ENCODE measurements around the gene FGF23. TPM values are rescaled to one million over a fixed set of nuclear protein-coding genes. Genes with fewer than 3 reads are reported as not detected.
"Not testable (repeated sequence)": the region's sequence is repeated elsewhere in the genome, so short reads cannot be mapped to it uniquely, and the experiment has no call there.

FGF23 gene
- total RNA-seq, 1 donor from 2014 or later: not detected

DNA sequence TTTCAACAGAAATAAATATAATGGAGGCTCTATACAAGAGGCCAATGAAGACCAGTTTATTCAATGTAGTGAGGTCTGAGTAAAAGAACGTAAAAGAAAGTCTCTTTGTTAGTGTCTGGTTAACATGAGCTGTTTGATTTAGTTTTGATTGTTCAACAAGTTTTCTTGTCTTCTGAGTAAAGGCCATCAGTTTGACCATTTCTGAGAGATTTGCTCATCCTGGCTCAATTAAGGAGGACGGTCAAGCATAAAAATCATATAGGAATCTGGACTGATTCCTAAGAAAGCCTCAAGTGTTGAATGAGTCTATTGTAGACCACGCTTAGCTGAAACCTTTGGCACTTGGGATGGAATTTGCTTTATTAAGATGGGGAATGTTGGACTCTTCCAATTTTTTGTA, 32.5 kb upstream of the FGF23 start:
- DNase-seq (no peak), ATAC-seq (no peak)
- intact Hi-C loops (cut with DNase I): no loop called here
- H3K36me3 ChIP-seq: no peaks in the 10 kb centered on the region
- H3K27ac ChIP-seq: no peak overlapping the region
- peaks cover 4% of the 10 kb centered on the region for H3K27me3 ChIP-seq (ENCODE audit: low read depth)
- no peaks in the 10 kb centered on the region for H3K9me3 ChIP-seq
- no peak overlapping the region for H3K4me3 ChIP-seq
- TF ChIP-seq, protein P1, sequence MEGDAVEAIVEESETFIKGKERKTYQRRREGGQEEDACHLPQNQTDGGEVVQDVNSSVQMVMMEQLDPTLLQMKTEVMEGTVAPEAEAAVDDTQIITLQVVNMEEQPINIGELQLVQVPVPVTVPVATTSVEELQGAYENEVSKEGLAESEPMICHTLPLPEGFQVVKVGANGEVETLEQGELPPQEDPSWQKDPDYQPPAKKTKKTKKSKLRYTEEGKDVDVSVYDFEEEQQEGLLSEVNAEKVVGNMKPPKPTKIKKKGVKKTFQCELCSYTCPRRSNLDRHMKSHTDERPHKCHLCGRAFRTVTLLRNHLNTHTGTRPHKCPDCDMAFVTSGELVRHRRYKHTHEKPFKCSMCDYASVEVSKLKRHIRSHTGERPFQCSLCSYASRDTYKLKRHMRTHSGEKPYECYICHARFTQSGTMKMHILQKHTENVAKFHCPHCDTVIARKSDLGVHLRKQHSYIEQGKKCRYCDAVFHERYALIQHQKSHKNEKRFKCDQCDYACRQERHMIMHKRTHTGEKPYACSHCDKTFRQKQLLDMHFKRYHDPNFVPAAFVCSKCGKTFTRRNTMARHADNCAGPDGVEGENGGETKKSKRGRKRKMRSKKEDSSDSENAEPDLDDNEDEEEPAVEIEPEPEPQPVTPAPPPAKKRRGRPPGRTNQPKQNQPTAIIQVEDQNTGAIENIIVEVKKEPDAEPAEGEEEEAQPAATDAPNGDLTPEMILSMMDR (IDR thresholded peaks at IDR 0.05): no peak
- no peaks in the 10 kb centered on the region for H3K4me1 ChIP-seq

DNA sequence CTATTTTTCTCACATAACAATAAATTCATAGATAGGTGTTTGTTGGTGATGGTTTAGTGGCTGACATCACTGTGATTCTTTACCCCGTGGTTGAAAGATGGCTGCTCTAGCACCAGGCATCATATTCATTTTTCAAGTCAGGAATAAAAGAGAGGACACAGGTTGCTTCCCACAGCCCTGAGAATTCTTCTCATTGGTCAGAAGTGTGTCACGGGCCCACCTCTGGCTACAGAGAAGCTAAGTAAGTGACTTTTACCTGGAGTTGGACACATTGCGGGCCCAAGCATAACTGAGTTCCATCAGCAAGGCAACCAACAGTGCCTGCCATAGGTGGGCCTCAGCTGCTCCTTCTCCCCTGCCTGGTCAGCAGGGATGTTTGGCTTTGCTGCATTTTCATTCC, 27.6 kb upstream of the FGF23 start:
- DNase-seq: no peak
- Histone ChIP-seq H3K36me3 (no peaks in the 10 kb centered on the region), H3K4me3 (no peak overlapping the region), H3K9me3 (no peaks in the 10 kb centered on the region), H3K27me3 (ENCODE audit: low read depth) (no peaks in the 10 kb centered on the region), H3K27ac (no peak overlapping the region), H3K4me1 (no peaks in the 10 kb centered on the region)
- intact Hi-C loops (cut with DNase I): no loop called here
- ATAC-seq: no peak
- TF ChIP-seq, protein P1 (IDR thresholded peaks at IDR 0.05): no peak

DNA sequence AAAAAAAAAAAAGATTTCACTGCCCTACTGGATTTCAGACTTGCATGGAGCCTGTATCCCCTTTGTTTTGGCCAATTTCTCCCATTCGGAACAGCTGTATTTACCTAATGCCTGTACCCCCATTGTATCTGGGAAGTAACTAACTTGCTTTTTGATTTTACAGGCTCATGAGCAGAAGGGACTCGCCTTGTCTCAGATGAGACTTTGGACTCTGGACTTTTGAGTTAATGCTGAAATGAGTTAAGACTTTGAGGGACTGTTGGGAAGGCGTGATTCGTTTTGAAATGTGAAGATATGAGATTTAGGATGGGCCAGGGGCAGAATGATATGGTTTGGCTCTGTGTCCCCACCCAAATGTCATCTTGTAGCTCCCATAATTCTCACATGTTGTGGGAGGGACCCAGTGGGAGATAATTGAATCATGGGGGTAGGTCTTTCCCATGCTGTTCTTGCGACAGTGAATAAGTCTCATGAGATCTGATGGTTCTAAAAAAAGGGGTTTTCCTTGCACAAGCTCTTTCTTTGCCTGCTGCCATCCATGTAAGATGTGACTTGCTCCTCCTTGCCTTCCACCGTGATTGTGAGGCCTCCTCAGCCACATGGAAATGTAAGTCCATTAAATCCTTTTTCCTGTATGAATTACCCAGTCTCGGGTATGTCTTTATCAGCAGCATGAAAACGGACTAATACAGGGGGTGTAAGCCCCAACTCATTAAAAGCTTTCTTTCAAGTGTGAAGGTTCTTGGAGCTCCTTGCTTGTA, 25.5 kb upstream of the FGF23 start:
- intact Hi-C loops (cut with DNase I); H3K9me3 ChIP-seq; H3K27ac ChIP-seq; H3K36me3 ChIP-seq; H3K27me3 ChIP-seq (ENCODE audit: low read depth); H3K4me1 ChIP-seq; H3K4me3 ChIP-seq; DNase-seq; ATAC-seq: not testable (repeated sequence)

DNA sequence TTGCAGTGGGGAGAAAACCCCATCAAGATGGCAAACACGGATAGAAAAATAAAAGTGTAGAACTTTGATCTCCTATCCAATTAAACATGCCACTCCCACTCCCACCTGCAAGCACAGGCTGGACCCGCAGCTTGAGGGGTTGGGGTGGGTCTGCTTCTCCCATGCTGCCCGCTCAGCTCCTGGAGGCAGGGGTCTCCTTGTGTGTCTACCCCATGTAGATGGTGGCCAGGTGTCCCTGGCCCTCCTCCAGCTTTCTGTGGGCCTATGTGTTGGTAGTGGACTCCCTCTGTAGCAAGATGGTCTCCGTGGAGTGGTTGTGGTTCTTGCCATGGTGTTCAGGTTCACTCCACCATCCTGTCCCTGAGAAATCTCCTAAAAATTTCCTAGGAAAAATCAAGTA, 23.5 kb upstream of the FGF23 start:
- TF ChIP-seq, protein P1 (IDR thresholded peaks at IDR 0.05): no peak
- H3K36me3 ChIP-seq: no peaks in the 10 kb centered on the region
- H3K9me3 ChIP-seq: no peaks in the 10 kb centered on the region
- no peaks in the 10 kb centered on the region for H3K4me1 ChIP-seq
- H3K27ac ChIP-seq: no peak overlapping the region
- intact Hi-C loops (cut with DNase I): no loop called here
- DNase-seq (no peak), ATAC-seq (peak in 1 of 2 donors; percentile 35)
- H3K27me3 ChIP-seq (ENCODE audit: low read depth): no peaks in the 10 kb centered on the region
- H3K4me3 ChIP-seq: no peak overlapping the region

DNA sequence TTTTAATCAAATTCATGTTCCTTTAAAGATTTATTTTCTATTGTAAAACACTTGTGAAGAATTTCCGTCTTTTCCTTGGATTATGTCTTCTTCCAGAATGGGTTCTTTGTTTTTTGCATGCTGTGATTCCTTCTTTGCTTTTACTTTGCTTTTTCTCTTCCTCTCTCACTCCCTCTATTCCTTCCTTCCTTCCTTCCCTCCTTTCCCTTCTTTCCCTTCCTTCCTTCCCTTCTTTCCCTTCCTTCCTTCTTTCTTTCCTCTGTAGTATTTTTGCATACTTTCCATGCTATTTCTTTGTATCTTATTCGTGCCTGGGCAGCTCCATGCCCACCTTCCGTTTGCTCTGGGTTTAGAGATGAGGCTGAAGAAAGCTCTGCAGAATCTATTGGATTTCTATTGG, 21.6 kb upstream of the FGF23 start:
- Histone ChIP-seq H3K9me3 (no peaks in the 10 kb centered on the region), H3K4me3 (no peak overlapping the region), H3K4me1 (no peaks in the 10 kb centered on the region), H3K27ac (no peak overlapping the region), H3K36me3 (no peaks in the 10 kb centered on the region), H3K27me3 (ENCODE audit: low read depth) (no peaks in the 10 kb centered on the region)
- DNase-seq (no peak), ATAC-seq (no peak)
- TF ChIP-seq, protein P1 (IDR thresholded peaks at IDR 0.05): no peak
- intact Hi-C loops (cut with DNase I): no loop called here

DNA sequence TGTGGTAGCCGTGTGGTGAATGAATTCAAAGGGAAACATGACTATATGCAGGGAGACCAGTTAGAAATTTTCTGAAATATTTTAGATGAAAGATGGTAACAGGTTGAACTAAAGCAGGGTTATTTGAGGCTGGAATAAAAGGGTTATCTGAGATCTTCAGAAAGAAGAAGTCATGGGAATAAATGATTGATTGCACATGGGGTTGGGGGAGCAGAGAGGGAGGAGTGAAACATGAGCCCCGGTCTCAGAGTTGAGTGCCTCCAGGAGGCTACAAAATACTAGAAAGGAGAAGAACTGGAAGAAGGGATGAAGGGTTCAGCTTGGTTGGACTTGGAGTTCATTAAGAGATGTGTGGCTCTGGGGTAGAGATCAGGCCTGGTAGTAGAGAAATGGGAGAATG, 16.3 kb upstream of the FGF23 start:
- intact Hi-C loops (cut with DNase I): no loop called here
- Histone ChIP-seq H3K27ac (no peak overlapping the region), H3K36me3 (no peaks in the 10 kb centered on the region), H3K27me3 (ENCODE audit: low read depth) (peaks cover 17% of the 10 kb centered on the region), H3K4me1 (no peaks in the 10 kb centered on the region), H3K9me3 (no peaks in the 10 kb centered on the region), H3K4me3 (no peak overlapping the region)
- no peak for DNase-seq
- TF ChIP-seq, protein P1 (IDR thresholded peaks at IDR 0.05): no peak
- ATAC-seq: no peak
